K562 (cell line): ENCODE results near the gene SSU72. TPM values are rescaled to one million over a fixed set of nuclear protein-coding genes. Genes with fewer than 3 reads are reported as not detected.
A peak's percentile ranks its signal among the peaks of the same experiment; 100 is the strongest.

ENCODE experiments used
- ATAC-seq: fragments of 200-7000 bp; cut with Tn5 transposase; 3 replicates; pipeline ENCODE4 v1.9.1; 2020; ENCODE audit warnings: moderate library complexity
- BruUV-seq: library from RNA; stranded (reverse); fragments of 400-500 nt; replicated peaks from 2 replicates; lab custom pipeline; 2021; lab: Mats Ljungman, UMichigan
- CTCF ChIA-PET: fragments of 300-600 bp; formaldehyde crosslinking; extraction: SDS; loops from one replicate; lab custom pipeline; 2021; ENCODE audit warnings: low intra/inter-chr PET ratio; lab: Yijun Ruan, JAX
- POLR2A ChIA-PET: fragments of 300-600, 350-650 bp; sonication (Branson Sonifier 250); formaldehyde crosslinking; extraction: SDS; loops from one replicate; lab custom pipeline; 2021; ENCODE audit warnings: antibody characterized with exemption, inconsistent platforms; lab: Yijun Ruan, JAX
- DNase-seq, 4 experiments: peaks; one replicate each; pipeline versions ENCODE4 v3.0.0 to v3.0.0-alpha.2; 2011 to 2018; ENCODE audit warnings: low spot score in 3 of 4, mixed read lengths in 3 of 4; ENCODE audit errors: extremely low read depth in 1 of 4
- FAIRE-seq: peaks from 2 replicates; lab custom pipeline; 2011; peaks lifted over from hg19 to GRCh38; lab: Jason Lieb, UNC
- H2AFZ ChIP-seq: 2 replicates; pipeline ENCODE4 v1.6.0; 2011; ENCODE audit warnings: low read depth, low read length, control low read depth, inconsistent platforms
- H3K27ac ChIP-seq: fragments of 200-600 bp; 3 replicates; pipeline ENCODE4 v1.8.0; 2011; ENCODE audit warnings: low read depth, mild to moderate bottlenecking, control low read depth, inconsistent platforms, low read length, moderate library complexity, mixed read lengths; ENCODE audit errors: extremely low read depth
- H3K27me3 ChIP-seq, 2 experiments: fragments of 300-600 bp in 1 of 2; 2 replicates in 1 of 2; 3 replicates in 1 of 2; pipeline versions ENCODE4 v1.6.0 to v1.8.0; 2011; ENCODE audit warnings: inconsistent platforms in 2 of 2, low read length in 2 of 2, mild to moderate bottlenecking in 1 of 2, mixed read lengths in 1 of 2, moderate library complexity in 1 of 2; ENCODE audit not compliant: control insufficient read depth in 2 of 2, insufficient read depth in 2 of 2
- H3K36me3 ChIP-seq: fragments of 300-600 bp; 3 replicates; pipeline ENCODE4 v1.8.0; 2011; ENCODE audit warnings: mild to moderate bottlenecking, low read length, inconsistent platforms; ENCODE audit not compliant: control insufficient read depth, insufficient read depth
- H3K4me1 ChIP-seq, 2 experiments: fragments of 200-600 bp in 1 of 2; replicated peaks in 1 of 2; 2 replicates in 1 of 2; 3 replicates in 1 of 2; pipeline versions ENCODE4 v1.5.1 to v1.8.0; 2011; ENCODE audit warnings: inconsistent platforms in 2 of 2, low read length in 2 of 2, mild to moderate bottlenecking in 1 of 2, mixed read lengths in 1 of 2, moderate library complexity in 1 of 2; ENCODE audit not compliant: control insufficient read depth in 2 of 2, insufficient read depth in 2 of 2
- H3K4me2 ChIP-seq: 2 replicates; pipeline ENCODE4 v1.6.1; 2011; ENCODE audit warnings: low read length, control low read depth, inconsistent platforms, mixed read lengths; ENCODE audit not compliant: insufficient read depth
- H3K4me3 ChIP-seq: fragments of 200-600 bp; sonication (generic), shearing (Covaris generic); 2 replicates; pipeline ENCODE4 v1.5.1; 2016; ENCODE audit warnings: control low read depth, inconsistent platforms
- H3K79me2 ChIP-seq: fragments of 200-600 bp; 3 replicates; pipeline ENCODE4 v1.8.0; 2011; ENCODE audit warnings: low read length, inconsistent platforms; ENCODE audit not compliant: control insufficient read depth, insufficient read depth
- H3K9ac ChIP-seq, 2 experiments: 2 replicates each; pipeline versions ENCODE4 v1.6.0 to v1.6.1; 2011; ENCODE audit warnings: low read depth in 2 of 2, low read length in 2 of 2, control low read depth in 1 of 2, inconsistent platforms in 1 of 2, mild to moderate bottlenecking in 1 of 2, mixed read lengths in 1 of 2; ENCODE audit not compliant: insufficient read depth in 1 of 2
- H3K9me1 ChIP-seq: one replicate; pipeline ENCODE4 v1.6.0; 2011; ENCODE audit warnings: inconsistent platforms, mild to moderate bottlenecking, low read length, moderate library complexity; ENCODE audit not compliant: control insufficient read depth, insufficient read depth
- H3K9me3 ChIP-seq: replicated peaks from 2 replicates; pipeline ENCODE4 v1.5.1; 2011; ENCODE audit warnings: low read depth, low read length, inconsistent platforms; ENCODE audit not compliant: control insufficient read depth, insufficient read depth
- H4K20me1 ChIP-seq: replicated peaks from 2 replicates; pipeline ENCODE4 v1.6.1; 2011; ENCODE audit warnings: low read length, inconsistent platforms, mixed read lengths; ENCODE audit not compliant: control insufficient read depth, insufficient read depth
- CREB1 ChIP-seq, 2 experiments: sonication (generic) in 1 of 2; formaldehyde crosslinking in 1 of 2; IDR thresholded peaks; 2 replicates each; pipeline versions ENCODE4 v1.6.1 to v1.8.0; 2012 to 2022; ENCODE audit warnings: inconsistent platforms in 1 of 2, mild to moderate bottlenecking in 1 of 2, missing genetic modification reagents in 1 of 2, moderate library complexity in 1 of 2
- FOXM1 ChIP-seq, 2 experiments: fragments of 450-650 bp in 1 of 2; sonication (generic) in 1 of 2; formaldehyde crosslinking in 1 of 2; IDR thresholded peaks; 2 replicates each; pipeline versions ENCODE4 v1.6.1 to v1.9.0; 2017 to 2022; ENCODE audit warnings: low read depth in 2 of 2, mild to moderate bottlenecking in 2 of 2, missing genetic modification reagents in 1 of 2, moderate library complexity in 1 of 2
- KLF6 ChIP-seq: fragments of 250-450 bp; sonication (Bioruptor Pico); IDR thresholded peaks from 2 replicates; pipeline ENCODE4 v1.4.0; 2020; ENCODE audit warnings: mild to moderate bottlenecking, moderate library complexity, borderline replicate concordance
- POLR2G ChIP-seq: fragments of 200-400 bp; formaldehyde crosslinking; IDR thresholded peaks from 2 replicates; pipeline ENCODE4 v1.6.1; 2017; ENCODE audit warnings: low read depth, mild to moderate bottlenecking, antibody characterized with exemption, low read length, moderate library complexity
- RBFOX2 ChIP-seq: fragments of 200-400 bp; formaldehyde crosslinking; IDR thresholded peaks from 2 replicates; pipeline ENCODE4 v1.6.1; 2017; ENCODE audit warnings: low read depth, mild to moderate bottlenecking, low read length, moderate library complexity
- ZFP91 ChIP-seq: sonication (generic); formaldehyde crosslinking; IDR thresholded peaks from 2 replicates; pipeline ENCODE4 v1.8.0; 2022; ENCODE audit warnings: mild to moderate bottlenecking, missing genetic modification reagents
- ZNF124 ChIP-seq: sonication (generic); formaldehyde crosslinking; IDR thresholded peaks from 2 replicates; pipeline ENCODE4 v1.8.1; 2022; ENCODE audit warnings: missing genetic modification reagents
- ZNF232 ChIP-seq: sonication (generic); formaldehyde crosslinking; IDR thresholded peaks from 2 replicates; pipeline ENCODE4 v1.8.0; 2022; ENCODE audit warnings: mild to moderate bottlenecking, missing genetic modification reagents
- ZNF584 ChIP-seq: fragments of 200-800 bp; sonication (Bioruptor generic); IDR thresholded peaks from 2 replicates; pipeline ENCODE4 v1.6.1; 2016; ENCODE audit warnings: low read depth, mild to moderate bottlenecking, missing genetic modification characterization, missing compliant biosample characterization
- WGBS: fragments of 100-300 bp; shearing (Covaris generic); methylation state at CpG from one replicate; pipeline ENCODE4 v1.1.6; 2016; ENCODE audit warnings: low coverage, mixed read lengths; ENCODE audit not compliant: insufficient coverage; ENCODE audit errors: missing lambda C conversion rate; 5-methylcytosine and 5-hydroxymethylcytosine counted together
- in situ Hi-C: fragments of 300-500 bp; cut with MboI; formaldehyde crosslinking; loops from 4 replicates; pipeline ENCODE4 v1.15.0; 2018; ENCODE audit warnings: inconsistent platforms, mixed read lengths
- intact Hi-C: fragments of 100-400 bp; cut with micrococcal nuclease; formaldehyde crosslinking; loops from 2 replicates; pipeline ENCODE4 v1.14.2; 2022
- polyA plus RNA-seq, 8 experiments: library from polyadenylated mRNA; depleted of rRNA in 4 of 8; stranded (reverse) in 5 of 8; unstranded in 3 of 8; fragments of >200 nt; fragmentation: Nextera tagmentation in 2 of 8; fragmentation: Illumina TruSeq in 1 of 8; extraction: Ambion mirVana in 2 of 8; extraction: Trizol in 1 of 8; gene quantifications; 2 replicates each; pipeline versions ENCODE4 v1.2.1 to v1.2.3, GENCODE V29; 2011 to 2014; ENCODE audit warnings: inconsistent platforms in 1 of 8, missing spikeins in 1 of 8
- total RNA-seq, 7 experiments: library from RNA; depleted of rRNA in 6 of 7; stranded (reverse); fragments of >200 nt in 6 of 7; fragmentation: Illumina TruSeq in 2 of 7; extraction: Trizol in 2 of 7; gene quantifications; 2 replicates each; pipeline versions ENCODE4 v1.2.1 to v1.2.3, GENCODE V29; 2011 to 2021; ENCODE audit warnings: low replicate concordance in 1 of 7
- TF ChIP-seq, protein P1 (sequence below): sonication (generic); formaldehyde crosslinking; IDR thresholded peaks from 2 replicates; pipeline ENCODE4 v1.5.0; 2020; ENCODE audit warnings: missing genetic modification reagents

SSU72 gene
- total and polyA plus RNA-seq, 9 of the 15 experiments (the other 6 are each of a cell fraction or from before 2014, with no cell fraction given) = 70.8 to 201 (median 94.6) TPM

- intact Hi-C loops (no loop called here), in situ Hi-C loops (no loop called here)
- Histone ChIP-seq H3K4me2 (no peak overlapping the region), H3K4me1 (peaks cover 20 to 76% of the 10 kb centered on the region in 2 experiments; a peak in 4 of 5 replicates), H3K9ac (peak overlapping the region in 1 of 2 experiments; percentile 89; a peak in 2 of 4 replicates), H3K9me1 (no peaks in the 10 kb centered on the region), H3K36me3 (no peaks in the 10 kb centered on the region), H3K79me2 (no peaks in the 10 kb centered on the region; the same call in 2 of the 3 replicates), H3K27me3 (no peaks in the 10 kb centered on the region), H3K9me3 (no peaks in the 10 kb centered on the region), H3K27ac (no peak overlapping the region), H2AFZ (no peak overlapping the region), H4K20me1 (no peaks in the 10 kb centered on the region; the same call in 1 of the 2 replicates), H3K4me3 (no peak overlapping the region)
- TSS peak; percentile 43 for BruUV-seq
- WGBS = 79% methylated on average over 23 of the region's 28 CpGs
- no peak for FAIRE-seq
- CTCF ChIA-PET = no interaction called here
- POLR2A ChIA-PET = interaction anchor here (0.7 to 2.2 kb wide), 3 partner anchors 15 to 20 kb away, joined by 4 to 13 read pairs (median 9); no protein-coding TSS in a partner anchor
- TF ChIP-seq ZFP91 (0 out of 2 replicates have a peak, but pooled peaks have one; percentile 20), POLR2G (0 out of 2 replicates have a peak, but pooled peaks have one; percentile 9), KLF6 (CRISPR knock-in tag) (no peak), ZNF124 (peak; percentile 39; the same call in 1 of the 2 replicates), ZNF584 (CRISPR knock-in tag) (no peak), CREB1 (IDR thresholded peaks at IDR 0.05) (no peak), CREB1 (CRISPR knock-in tag; IDR thresholded peaks at IDR 0.05) (0 out of 2 replicates have a peak, but pooled peaks have one; percentile 5), FOXM1 (IDR thresholded peaks at IDR 0.05; ENCODE audit: low read depth) (no peak), FOXM1 (CRISPR knock-in tag; IDR thresholded peaks at IDR 0.05; ENCODE audit: low read depth) (no peak), ZNF232 (CRISPR knock-in tag) (0 out of 2 replicates have a peak, but pooled peaks have one; percentile 40), RBFOX2 (peak; percentile 29; the same call in 1 of the 2 replicates)
- TF ChIP-seq, protein P1, sequence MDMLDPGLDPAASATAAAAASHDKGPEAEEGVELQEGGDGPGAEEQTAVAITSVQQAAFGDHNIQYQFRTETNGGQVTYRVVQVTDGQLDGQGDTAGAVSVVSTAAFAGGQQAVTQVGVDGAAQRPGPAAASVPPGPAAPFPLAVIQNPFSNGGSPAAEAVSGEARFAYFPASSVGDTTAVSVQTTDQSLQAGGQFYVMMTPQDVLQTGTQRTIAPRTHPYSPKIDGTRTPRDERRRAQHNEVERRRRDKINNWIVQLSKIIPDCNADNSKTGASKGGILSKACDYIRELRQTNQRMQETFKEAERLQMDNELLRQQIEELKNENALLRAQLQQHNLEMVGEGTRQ (CRISPR knock-in tag) = no peak
- peak in 1 of 4 experiments; percentile 5 for DNase-seq
- ATAC-seq = no peak
Observed at GRCh38 chr1:1598051-1598719, 23.5 kb upstream of the SSU72 start.
